Measurements from ENCODE around the gene MAP3K8.

GRCh38 chr10:30489346-30489745 lies 55.4 kb downstream of the MAP3K8 start:
- TF ChIP-seq IRF1 (CRISPR knock-in tag; IDR thresholded peaks at IDR 0.05; ENCODE audit: borderline replicate concordance) (no peak), ETV6 (IDR thresholded peaks at IDR 0.05; ENCODE audit: borderline replicate concordance in 1 of 2, low read depth in 2 of 2, low read length in 1 of 2) (no peak), ETV6 (CRISPR knock-in tag; IDR thresholded peaks at IDR 0.05; ENCODE audit: borderline replicate concordance) (no peak), FOXK2 (conservative IDR thresholded peaks at IDR 0.05 in 1 of 2, IDR thresholded peaks at IDR 0.05 in 1 of 2; ENCODE audit: low read depth in 2 of 2) (no peak), EZH2 (IDR thresholded peaks at IDR 0.05; ENCODE audit: borderline replicate concordance, low read depth, low read length) (no peak), CTCF (IDR thresholded peaks at IDR 0.05 in 2 of 3, conservative IDR thresholded peaks at IDR 0.05 in 1 of 3; ENCODE audit: insufficient read depth in 2 of 3, low read depth in 1 of 3, low read length in 3 of 3) (no peak), PKNOX1 (IDR thresholded peaks at IDR 0.05) (no peak), CBX1 (IDR thresholded peaks at IDR 0.05; ENCODE audit: low read depth) (no peak), PURB (CRISPR knock-in tag; IDR thresholded peaks at IDR 0.05; ENCODE audit: low read depth) (no peak), RFX5 (IDR thresholded peaks at IDR 0.05; ENCODE audit: low read depth, low read length) (no peak), FOSL1 (tag; conservative IDR thresholded peaks at IDR 0.05) (no peak), POLR2A (conservative IDR thresholded peaks at IDR 0.05) (no peak), MAZ (CRISPR knock-in tag; conservative IDR thresholded peaks at IDR 0.05 in 1 of 2, IDR thresholded peaks at IDR 0.05 in 1 of 2) (no peak)
